ENCODE data around the gene SPATC1L.

SPATC1L gene

GRCh38 chr21:46127239-46128105, 56.8 kb downstream of the SPATC1L start:
- Histone ChIP-seq H3K27ac (replicated peaks) (no peak overlapping the region), H3K4me3 (replicated peaks; ENCODE audit: insufficient read depth, low read length) (no peak overlapping the region), H3K27me3 (ENCODE audit: insufficient read depth, poor library complexity, severe bottlenecking) (no peaks in the 10 kb centered on the region)
- DNase-seq (ENCODE audit: low read depth in 1 of 2, low spot score in 1 of 2): no peak
- TF ChIP-seq GABPA (IDR thresholded peaks at IDR 0.05; ENCODE audit: low read depth) (no peak), CTCF (IDR thresholded peaks at IDR 0.05; ENCODE audit: insufficient read depth, low read length) (no peak), POLR2AphosphoS5 (IDR thresholded peaks at IDR 0.05; ENCODE audit: low read depth) (no peak), SPI1 (IDR thresholded peaks at IDR 0.05; ENCODE audit: borderline replicate concordance, low read depth) (no peak), REST (IDR thresholded peaks at IDR 0.05; ENCODE audit: insufficient replicate concordance, low read depth) (no peak)

- no peak for DNase-seq (ENCODE audit: low read depth in 1 of 2, low spot score in 1 of 2)
- TF ChIP-seq CTCF (IDR thresholded peaks at IDR 0.05; ENCODE audit: insufficient read depth, low read length) (no peak), GABPA (IDR thresholded peaks at IDR 0.05; ENCODE audit: low read depth) (no peak), REST (IDR thresholded peaks at IDR 0.05; ENCODE audit: insufficient replicate concordance, low read depth) (no peak), SPI1 (IDR thresholded peaks at IDR 0.05; ENCODE audit: borderline replicate concordance, low read depth) (no peak), POLR2AphosphoS5 (IDR thresholded peaks at IDR 0.05; ENCODE audit: low read depth) (no peak)
- no peak overlapping the region for H3K27ac ChIP-seq (replicated peaks)
- H3K27me3 ChIP-seq (ENCODE audit: insufficient read depth, poor library complexity, severe bottlenecking): no peaks in the 10 kb centered on the region
- no peak overlapping the region for H3K4me3 ChIP-seq (replicated peaks; ENCODE audit: insufficient read depth, low read length)
Measured at GRCh38 chr21:46126309-46127238, 57.7 kb downstream of the SPATC1L start.

- H3K27me3 ChIP-seq (ENCODE audit: insufficient read depth, poor library complexity, severe bottlenecking): no peaks in the 10 kb centered on the region
- no peak for TF ChIP-seq CTCF (IDR thresholded peaks at IDR 0.05; ENCODE audit: insufficient read depth, low read length)
- no peak for TF ChIP-seq POLR2AphosphoS5 (IDR thresholded peaks at IDR 0.05; ENCODE audit: low read depth)
- no peak for TF ChIP-seq REST (IDR thresholded peaks at IDR 0.05; ENCODE audit: insufficient replicate concordance, low read depth)
- TF ChIP-seq SPI1 (IDR thresholded peaks at IDR 0.05; ENCODE audit: borderline replicate concordance, low read depth): no peak
- TF ChIP-seq GABPA (IDR thresholded peaks at IDR 0.05; ENCODE audit: low read depth): no peak
- H3K27ac ChIP-seq (replicated peaks): no peak overlapping the region
- no peak overlapping the region for H3K4me3 ChIP-seq (replicated peaks; ENCODE audit: insufficient read depth, low read length)
- no peak for DNase-seq (ENCODE audit: low read depth in 1 of 2, low spot score in 1 of 2)
Measured at GRCh38 chr21:46125846-46126301, 58.4 kb downstream of the SPATC1L start.
